CD8-positive, alpha-beta memory T cell (primary cell): ENCODE results near the gene ZNF366. TPM values are rescaled to one million over a fixed set of nuclear protein-coding genes. Genes with fewer than 3 reads are reported as not detected.

Experiments used
- CTCF ChIA-PET: fragments of 350-600 bp; sonication (Branson Sonifier 250); formaldehyde crosslinking; loops from one replicate; lab custom pipeline; 2021; ENCODE audit warnings: antibody characterized with exemption; lab: Charles Lee
- POLR2A ChIA-PET: fragments of 350-600 bp; sonication (Branson Sonifier 250); formaldehyde crosslinking; loops from one replicate; lab custom pipeline; 2021; ENCODE audit warnings: antibody characterized with exemption; lab: Charles Lee
- DNase-seq, 5 donors: peaks; one replicate each; pipeline versions ENCODE4 v3.0.0 to v3.0.0-alpha.2; 2020 to 2022; ENCODE audit warnings: mixed read lengths in 1 of 5
- H3K27ac ChIP-seq: one replicate; pipeline ENCODE4 v1.7.0; 2013; ENCODE audit warnings: low read depth, mild to moderate bottlenecking, low read length, moderate library complexity
- H3K27me3 ChIP-seq: 2 replicates; pipeline ENCODE4 v1.7.0; 2013; ENCODE audit warnings: low read length, mild to moderate bottlenecking; ENCODE audit not compliant: insufficient read depth, poor library complexity, severe bottlenecking
- H3K36me3 ChIP-seq: 2 replicates; pipeline ENCODE4 v1.7.0; 2013; ENCODE audit warnings: mild to moderate bottlenecking, low read length, moderate library complexity; ENCODE audit not compliant: insufficient read depth
- H3K4me1 ChIP-seq: 2 replicates; pipeline ENCODE4 v1.7.0; 2013; ENCODE audit warnings: mild to moderate bottlenecking, low read length, moderate library complexity; ENCODE audit not compliant: insufficient read depth
- H3K4me3 ChIP-seq: 2 replicates; pipeline ENCODE4 v1.7.0; 2013; ENCODE audit warnings: mild to moderate bottlenecking, low read length
- H3K9me3 ChIP-seq: 2 replicates; pipeline ENCODE4 v1.7.0; 2013; ENCODE audit warnings: mild to moderate bottlenecking, low read length
- H3K27ac Mint-ChIP-seq, 8 donors: one replicate each; pipeline ENCODE4 v1.8.0; 2020 to 2021; ENCODE audit warnings: mixed read lengths in 8 of 8, mild to moderate bottlenecking in 6 of 8, inconsistent platforms in 3 of 8, moderate library complexity in 3 of 8
- H3K27me3 Mint-ChIP-seq, 2 donors: one replicate each; pipeline ENCODE4 v1.8.0; 2020 to 2021; ENCODE audit warnings: mixed read lengths in 2 of 2, mild to moderate bottlenecking in 1 of 2, moderate library complexity in 1 of 2
- H3K36me3 Mint-ChIP-seq, 3 donors: one replicate each; pipeline ENCODE4 v1.8.0; 2020 to 2021; ENCODE audit warnings: mixed read lengths in 3 of 3, inconsistent platforms in 1 of 3, mild to moderate bottlenecking in 1 of 3
- H3K4me1 Mint-ChIP-seq, 3 donors: one replicate each; pipeline ENCODE4 v1.8.0; 2020 to 2021; ENCODE audit warnings: mixed read lengths in 3 of 3, inconsistent platforms in 1 of 3, mild to moderate bottlenecking in 1 of 3
- H3K4me3 Mint-ChIP-seq, 7 donors: one replicate each; pipeline ENCODE4 v1.8.0; 2020 to 2021; ENCODE audit warnings: mixed read lengths in 7 of 7, mild to moderate bottlenecking in 6 of 7, moderate library complexity in 4 of 7, inconsistent platforms in 2 of 7
- H3K9me3 Mint-ChIP-seq, 5 donors: one replicate each; pipeline ENCODE4 v1.8.0; 2020 to 2022; ENCODE audit warnings: mixed read lengths in 5 of 5, mild to moderate bottlenecking in 3 of 5, moderate library complexity in 2 of 5, inconsistent platforms in 1 of 5
- polyA plus RNA-seq: library from polyadenylated mRNA; unstranded; fragments of 300-500 nt; fragmentation: Illumina TruSeq; gene quantifications from one replicate; pipeline ENCODE4 v1.2.3, GENCODE V29; 2021
- total RNA-seq, 2 experiments: library from RNA; stranded (reverse); gene quantifications; one replicate each; pipeline ENCODE4 v1.2.3, GENCODE V29; 2021

Gene ZNF366
- total and polyA plus RNA-seq, 3 experiments from 2014 or later, result not detected

GRCh38 chr5:72495410-72495809 is 11.8 kb downstream of the ZNF366 start:
- Mint-ChIP-seq H3K27ac (no peak overlapping the region), H3K4me3 (no peak overlapping the region), H3K27me3 (peaks cover 3 to 25% of the 10 kb centered on the region in 2 donors), H3K4me1 (no peaks in the 10 kb centered on the region), H3K36me3 (no peaks in the 10 kb centered on the region), H3K9me3 (peaks cover 0 to 2% (median 0%) of the 10 kb centered on the region in 5 donors)
- H3K36me3 ChIP-seq, result no peaks in the 10 kb centered on the region
- H3K27ac ChIP-seq, result no peak overlapping the region
- no peaks in the 10 kb centered on the region for H3K9me3 ChIP-seq
- POLR2A ChIA-PET, result no interaction called here
- no peaks in the 10 kb centered on the region for H3K27me3 ChIP-seq
- DNase-seq, result no peak
- CTCF ChIA-PET, result no interaction called here
- H3K4me3 ChIP-seq, result no peak overlapping the region
- H3K4me1 ChIP-seq, result no peaks in the 10 kb centered on the region

GRCh38 chr5:72494623-72495124 is 12.5 kb downstream of the ZNF366 start:
- no peaks in the 10 kb centered on the region for H3K9me3 ChIP-seq
- H3K4me1 ChIP-seq, result no peaks in the 10 kb centered on the region
- Mint-ChIP-seq H3K9me3 (peaks cover 0 to 2% (median 0%) of the 10 kb centered on the region in 5 donors), H3K27ac (no peak overlapping the region), H3K36me3 (no peaks in the 10 kb centered on the region), H3K4me3 (no peak overlapping the region), H3K4me1 (no peaks in the 10 kb centered on the region), H3K27me3 (peaks cover 0 to 19% of the 10 kb centered on the region in 2 donors)
- H3K27me3 ChIP-seq, result no peaks in the 10 kb centered on the region
- POLR2A ChIA-PET, result no interaction called here
- H3K36me3 ChIP-seq, result no peaks in the 10 kb centered on the region
- H3K27ac ChIP-seq, result no peak overlapping the region
- CTCF ChIA-PET, result no interaction called here
- no peak for DNase-seq
- no peak overlapping the region for H3K4me3 ChIP-seq

- no peaks in the 10 kb centered on the region for H3K4me1 Mint-ChIP-seq
- Histone ChIP-seq H3K36me3 (no peaks in the 10 kb centered on the region), H3K9me3 (no peaks in the 10 kb centered on the region), H3K27me3 (no peaks in the 10 kb centered on the region), H3K4me1 (no peaks in the 10 kb centered on the region), H3K4me3 (no peak overlapping the region), H3K27ac (no peak overlapping the region)
- ChIA-PET CTCF (interaction anchor here (0.8 kb wide), 1 partner anchor 14 kb away, joined by 3 read pairs; no protein-coding TSS in a partner anchor), POLR2A (no interaction called here)
- no peak overlapping the region for H3K27ac Mint-ChIP-seq
- peaks cover 0 to 2% (median 0%) of the 10 kb centered on the region in 5 donors for H3K9me3 Mint-ChIP-seq
- DNase-seq, result no peak
- peaks cover 3 to 4% of the 10 kb centered on the region in 2 donors for H3K27me3 Mint-ChIP-seq
- no peaks in the 10 kb centered on the region for H3K36me3 Mint-ChIP-seq
- no peak overlapping the region for H3K4me3 Mint-ChIP-seq
These were observed 17.7 kb downstream of the ZNF366 start for GRCh38 chr5:72489536-72489935.

GRCh38 chr5:72488756-72489155 is 18.5 kb downstream of the ZNF366 start:
- Mint-ChIP-seq H3K9me3 (peaks cover 0 to 2% (median 0%) of the 10 kb centered on the region in 5 donors), H3K27ac (no peak overlapping the region), H3K36me3 (no peaks in the 10 kb centered on the region), H3K4me3 (no peak overlapping the region), H3K27me3 (peaks cover 3 to 4% of the 10 kb centered on the region in 2 donors), H3K4me1 (no peaks in the 10 kb centered on the region)
- H3K27me3 ChIP-seq, result no peaks in the 10 kb centered on the region
- no peak overlapping the region for H3K27ac ChIP-seq
- CTCF ChIA-PET, result no interaction called here
- no peaks in the 10 kb centered on the region for H3K4me1 ChIP-seq
- no peaks in the 10 kb centered on the region for H3K9me3 ChIP-seq
- DNase-seq, result no peak
- POLR2A ChIA-PET, result no interaction called here
- no peaks in the 10 kb centered on the region for H3K36me3 ChIP-seq
- no peak overlapping the region for H3K4me3 ChIP-seq

GRCh38 chr5:72487177-72487576 is 20.0 kb downstream of the ZNF366 start:
- Histone ChIP-seq H3K36me3 (no peaks in the 10 kb centered on the region), H3K4me3 (no peak overlapping the region), H3K27ac (no peak overlapping the region), H3K4me1 (no peaks in the 10 kb centered on the region), H3K9me3 (no peaks in the 10 kb centered on the region), H3K27me3 (no peaks in the 10 kb centered on the region)
- CTCF ChIA-PET, result no interaction called here
- no peaks in the 10 kb centered on the region for H3K36me3 Mint-ChIP-seq
- no peak overlapping the region for H3K27ac Mint-ChIP-seq
- H3K9me3 Mint-ChIP-seq, result no peaks in the 10 kb centered on the region
- no peak for DNase-seq
- no peak overlapping the region for H3K4me3 Mint-ChIP-seq
- POLR2A ChIA-PET, result no interaction called here
- H3K4me1 Mint-ChIP-seq, result no peaks in the 10 kb centered on the region
- peaks cover 3 to 4% of the 10 kb centered on the region in 2 donors for H3K27me3 Mint-ChIP-seq

- Mint-ChIP-seq H3K4me3 (no peak overlapping the region), H3K27ac (no peak overlapping the region), H3K36me3 (no peaks in the 10 kb centered on the region), H3K27me3 (peaks cover 3 to 4% of the 10 kb centered on the region in 2 donors), H3K4me1 (no peaks in the 10 kb centered on the region), H3K9me3 (no peaks in the 10 kb centered on the region)
- DNase-seq, result no peak
- Histone ChIP-seq H3K36me3 (no peaks in the 10 kb centered on the region), H3K4me3 (no peak overlapping the region), H3K27ac (no peak overlapping the region), H3K9me3 (no peaks in the 10 kb centered on the region), H3K27me3 (no peaks in the 10 kb centered on the region), H3K4me1 (no peaks in the 10 kb centered on the region)
- POLR2A ChIA-PET, result no interaction called here
- CTCF ChIA-PET, result no interaction called here
These were observed 20.8 kb downstream of the ZNF366 start for GRCh38 chr5:72486371-72486770.

- H3K27ac ChIP-seq, result no peak overlapping the region
- H3K27me3 ChIP-seq, result no peaks in the 10 kb centered on the region
- no peaks in the 10 kb centered on the region for H3K4me1 ChIP-seq
- Mint-ChIP-seq H3K4me3 (no peak overlapping the region), H3K27me3 (peaks cover 0 to 3% of the 10 kb centered on the region in 2 donors), H3K36me3 (no peaks in the 10 kb centered on the region), H3K27ac (no peak overlapping the region), H3K4me1 (no peaks in the 10 kb centered on the region), H3K9me3 (no peaks in the 10 kb centered on the region)
- ChIA-PET CTCF (no interaction called here), POLR2A (no interaction called here)
- no peaks in the 10 kb centered on the region for H3K9me3 ChIP-seq
- no peaks in the 10 kb centered on the region for H3K36me3 ChIP-seq
- no peak for DNase-seq
- no peak overlapping the region for H3K4me3 ChIP-seq
These were observed 21.7 kb downstream of the ZNF366 start for GRCh38 chr5:72485430-72485974.

GRCh38 chr5:72482046-72482445 is 25.2 kb downstream of the ZNF366 start:
- Histone ChIP-seq H3K27me3 (no peaks in the 10 kb centered on the region), H3K4me1 (no peaks in the 10 kb centered on the region), H3K36me3 (no peaks in the 10 kb centered on the region), H3K27ac (no peak overlapping the region), H3K9me3 (no peaks in the 10 kb centered on the region), H3K4me3 (no peak overlapping the region)
- POLR2A ChIA-PET, result interaction anchor here (0.7 kb wide), 1 partner anchor 123 kb away, joined by 5 read pairs; no protein-coding TSS in a partner anchor
- Mint-ChIP-seq H3K27ac (no peak overlapping the region), H3K9me3 (no peaks in the 10 kb centered on the region), H3K4me3 (no peak overlapping the region), H3K4me1 (no peaks in the 10 kb centered on the region), H3K27me3 (peaks cover 0 to 11% of the 10 kb centered on the region in 2 donors), H3K36me3 (no peaks in the 10 kb centered on the region)
- CTCF ChIA-PET, result no interaction called here
- no peak for DNase-seq
